GM19099 (cell line): ENCODE results near the gene CENPK.

Experiments used
- POLR2A ChIP-seq: IDR thresholded peaks from 3 replicates; pipeline ENCODE4 v1.6.1; 2011; ENCODE audit warnings: low read depth; ENCODE audit not compliant: insufficient read length; ENCODE audit errors: extremely low read depth

Gene CENPK, protein sequence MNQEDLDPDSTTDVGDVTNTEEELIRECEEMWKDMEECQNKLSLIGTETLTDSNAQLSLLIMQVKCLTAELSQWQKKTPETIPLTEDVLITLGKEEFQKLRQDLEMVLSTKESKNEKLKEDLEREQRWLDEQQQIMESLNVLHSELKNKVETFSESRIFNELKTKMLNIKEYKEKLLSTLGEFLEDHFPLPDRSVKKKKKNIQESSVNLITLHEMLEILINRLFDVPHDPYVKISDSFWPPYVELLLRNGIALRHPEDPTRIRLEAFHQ

DNA sequence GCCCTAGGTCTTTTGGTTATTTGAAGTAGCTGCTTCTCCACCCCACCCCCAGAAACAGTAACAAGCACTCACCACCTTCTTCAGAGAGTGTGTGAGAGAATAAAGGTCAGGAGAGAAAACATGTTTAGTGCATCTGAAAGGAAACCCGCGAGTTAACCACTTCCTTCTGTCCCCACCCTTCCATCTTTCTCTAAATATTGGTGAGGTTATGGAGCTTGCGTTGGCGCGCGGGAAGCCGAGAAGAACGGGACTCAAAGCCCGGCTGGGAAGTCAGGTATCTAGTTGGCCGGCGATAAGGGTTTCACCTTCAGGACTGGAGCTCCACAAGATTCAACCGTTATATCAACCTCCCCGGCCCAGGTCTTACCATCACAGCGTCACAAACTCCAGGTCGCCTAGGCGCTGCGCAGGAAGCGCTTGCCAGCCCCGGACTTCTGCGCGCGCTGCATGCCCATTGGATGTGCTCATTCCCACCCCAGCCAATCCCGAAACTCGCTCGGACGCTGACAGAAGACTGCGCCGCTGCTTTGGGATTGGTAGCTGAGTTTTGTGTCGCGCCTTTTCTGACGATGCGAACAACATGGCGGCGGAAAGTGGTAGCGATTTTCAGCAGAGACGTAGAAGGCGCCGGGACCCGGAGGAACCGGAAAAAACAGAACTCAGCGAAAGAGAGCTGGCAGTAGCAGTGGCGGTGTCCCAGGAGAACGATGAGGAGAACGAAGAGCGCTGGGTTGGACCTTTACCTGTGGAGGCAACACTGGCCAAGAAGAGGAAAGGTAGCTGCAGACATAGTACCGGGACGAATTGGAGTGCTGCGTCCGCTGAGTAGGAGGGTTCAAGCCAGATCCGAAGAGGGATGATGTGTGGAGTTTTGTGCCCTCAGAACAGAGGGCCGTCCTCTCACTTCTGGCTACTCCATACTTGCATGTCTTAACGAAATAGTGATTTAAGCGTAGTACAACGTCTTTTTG, at the start of gene CENPK, which contains the start of gene PPWD1:
Gene CENPK, minus strand, starts transcription at position 438 of the 971 bp plus-strand sequence. CDS start 8,261 bp downstream, outside the sequence.
Gene PPWD1, plus strand, starts transcription at position 566 of the 971 bp plus-strand sequence. Its CDS starts 15 bp downstream, at position 581.
- TF ChIP-seq POLR2A, result peak; percentile 85

DNA sequence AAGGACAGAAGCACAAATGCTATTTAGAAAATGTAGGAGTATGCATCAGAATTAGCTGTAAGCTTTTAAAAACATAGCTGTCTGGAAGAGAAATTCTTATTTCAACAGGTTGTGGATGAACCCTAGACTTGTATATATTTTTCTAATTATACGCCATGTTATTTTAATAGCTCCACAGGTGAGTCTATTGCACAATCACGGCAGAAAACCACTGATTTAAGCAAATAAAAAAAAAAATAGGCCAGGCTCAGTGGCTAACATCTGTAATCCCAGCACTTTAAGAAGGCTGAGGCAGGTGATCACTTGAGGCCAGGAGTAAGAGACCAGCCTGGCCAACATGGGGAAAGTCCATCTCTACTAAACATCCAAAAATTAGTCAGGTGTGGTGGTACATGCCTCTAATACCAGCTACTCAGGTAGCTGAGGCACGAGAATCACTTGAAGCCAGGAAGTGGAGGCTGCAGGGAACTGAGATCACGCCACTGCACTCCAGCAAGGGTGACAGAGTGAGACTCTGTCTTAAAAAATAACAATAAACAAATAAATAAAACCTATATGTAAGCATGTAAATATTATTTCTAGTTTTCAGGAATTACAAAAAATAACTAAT, 49.4 kb upstream of the CENPK start:
- TF ChIP-seq POLR2A, result no peak

DNA sequence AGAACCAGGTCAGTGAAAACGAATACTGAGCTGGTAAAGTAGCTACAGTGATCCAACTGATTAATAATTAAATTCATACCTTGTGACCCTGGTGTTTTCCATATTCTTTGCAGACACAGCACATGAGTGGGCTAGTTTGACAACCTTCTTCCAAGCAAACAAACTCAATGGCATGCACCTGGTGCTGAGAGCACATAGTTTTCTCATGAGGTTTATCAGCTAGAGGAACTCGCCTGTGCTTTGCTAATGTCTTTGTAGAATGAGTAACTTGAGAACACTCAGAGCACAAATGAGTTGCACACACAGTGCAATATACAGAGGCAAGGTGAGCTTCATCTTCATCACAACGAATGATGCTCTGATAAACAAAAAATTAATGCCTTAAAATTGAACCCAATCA, 48.6 kb upstream of the CENPK start:
- TF ChIP-seq POLR2A, result no peak

DNA sequence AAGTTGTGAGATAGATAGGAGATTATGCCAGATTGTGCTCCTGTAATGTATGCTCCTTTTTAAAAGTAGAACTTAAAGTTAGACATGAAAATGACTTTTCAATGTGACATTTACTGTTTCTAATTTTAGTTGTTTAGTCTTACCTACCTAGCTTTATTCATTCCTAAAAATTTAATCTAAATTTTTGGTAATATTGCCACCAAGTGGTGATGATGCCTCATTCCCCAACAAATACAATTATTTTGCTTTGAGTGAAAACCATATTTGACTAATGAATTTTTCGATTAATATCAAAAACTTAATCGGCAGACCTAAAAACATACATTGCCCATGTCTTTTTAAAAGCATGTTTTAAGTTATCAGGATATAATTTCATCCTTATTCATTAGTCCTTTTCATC, 25.7 kb upstream of the CENPK start:
- TF ChIP-seq POLR2A, result no peak

DNA sequence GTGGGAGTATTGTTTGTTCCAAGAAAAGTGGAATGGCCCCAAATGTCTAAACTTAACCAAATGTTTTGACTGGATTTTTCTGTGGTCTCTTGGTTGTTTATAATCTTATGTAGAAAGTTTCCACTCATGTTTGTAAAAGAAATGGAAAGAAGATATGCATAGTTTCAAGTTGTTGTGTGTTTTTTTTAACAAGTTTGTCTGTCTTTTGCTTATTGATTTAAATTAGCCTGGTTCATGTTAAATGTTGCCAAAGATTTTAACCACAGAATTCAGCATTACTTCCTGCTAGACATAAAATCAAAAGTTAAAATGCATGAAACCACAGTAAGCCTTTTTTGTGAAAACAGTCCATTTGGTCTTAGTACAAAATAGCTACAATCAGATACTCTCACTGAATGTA, 14.2 kb upstream of the CENPK start:
- TF ChIP-seq POLR2A, result no peak

DNA sequence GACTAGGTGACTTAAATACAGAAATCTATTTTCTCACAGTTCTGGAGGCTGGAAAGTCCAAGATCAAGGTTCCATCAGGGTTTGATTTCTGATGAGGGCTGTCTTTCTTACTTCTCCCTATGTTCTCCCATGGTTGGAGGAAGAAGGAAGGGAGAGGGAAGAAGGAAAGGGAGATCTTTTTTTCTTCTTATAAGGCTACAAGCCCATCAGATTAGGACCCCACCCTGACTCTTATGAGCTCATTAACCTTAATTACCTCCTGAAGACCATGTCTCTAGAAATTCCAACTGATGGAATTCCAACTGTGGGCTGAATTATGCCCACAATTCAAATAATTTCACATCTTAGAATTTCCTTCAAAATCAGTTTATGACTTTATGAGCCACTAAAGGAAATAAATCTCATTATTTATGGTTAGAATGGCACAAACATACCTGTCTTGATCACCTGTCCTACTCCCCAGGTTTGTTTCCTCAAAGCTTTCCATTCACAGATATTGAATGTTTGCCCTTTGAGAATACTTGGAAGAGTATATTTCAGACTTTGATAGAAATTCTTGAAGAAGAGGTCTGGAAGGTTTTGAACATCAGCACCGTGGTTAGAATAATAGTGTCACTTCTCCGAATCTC, 7.7 kb upstream of the CENPK start:
- TF ChIP-seq POLR2A, result no peak

DNA sequence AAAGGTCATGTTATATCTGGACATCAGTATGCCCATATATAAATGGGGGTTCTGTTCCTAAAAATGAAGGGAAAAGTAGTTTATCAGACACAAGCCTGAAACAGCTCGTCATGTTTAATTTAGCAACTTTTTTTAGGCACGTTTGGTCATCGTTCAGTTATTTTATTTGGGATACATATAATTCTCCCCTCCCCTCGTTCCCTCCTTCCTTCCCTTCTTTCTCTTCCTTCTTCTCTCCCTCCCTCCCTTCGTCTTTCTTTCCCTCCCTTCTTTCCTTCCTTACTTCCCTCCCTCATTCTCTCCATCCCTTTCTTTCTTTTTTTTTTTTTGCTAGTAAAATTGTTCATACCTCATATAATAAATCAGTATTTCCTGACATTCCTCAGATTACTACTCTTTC, 3.5 kb upstream of the CENPK start:
- TF ChIP-seq POLR2A, result no peak

DNA sequence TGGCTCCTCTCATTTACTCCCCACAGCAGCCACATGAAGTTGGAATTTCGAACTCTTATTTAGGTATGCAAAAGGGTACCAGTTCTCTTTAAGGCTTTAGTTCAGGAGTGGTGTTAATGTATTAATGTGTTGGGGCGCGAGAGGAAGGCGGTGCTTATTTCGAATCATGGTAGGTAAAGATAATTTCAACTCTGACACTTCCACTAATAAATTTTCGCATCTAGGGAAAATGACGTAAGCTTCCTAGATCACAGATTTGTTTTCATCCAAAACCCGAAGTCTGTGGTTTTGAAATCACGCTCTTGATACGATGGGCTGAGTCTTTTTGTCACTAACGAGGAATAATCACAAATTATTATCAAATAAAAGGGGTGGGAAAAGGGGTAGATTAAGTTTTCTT, 809 bp upstream of the CENPK start:
- no peak for TF ChIP-seq POLR2A

DNA sequence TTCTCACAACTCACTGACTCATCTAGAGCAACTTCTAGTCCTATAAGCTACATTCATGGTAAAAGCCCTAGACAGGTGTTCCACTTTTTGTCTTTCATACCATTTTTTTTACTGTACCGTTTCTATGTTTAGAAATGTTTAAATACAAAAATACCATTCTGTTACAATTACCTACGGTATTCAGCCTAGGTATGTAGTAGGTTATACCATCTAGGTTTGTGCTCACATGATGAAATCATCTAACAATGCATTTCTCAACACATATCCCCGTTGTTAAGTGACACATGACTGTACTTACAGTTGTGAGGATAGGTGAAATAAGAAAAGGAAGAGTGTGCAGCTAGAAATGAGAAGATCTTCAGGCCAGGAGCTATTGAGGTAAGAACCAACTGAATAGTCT, 6.2 kb downstream of the CENPK start:
- no peak for TF ChIP-seq POLR2A

DNA sequence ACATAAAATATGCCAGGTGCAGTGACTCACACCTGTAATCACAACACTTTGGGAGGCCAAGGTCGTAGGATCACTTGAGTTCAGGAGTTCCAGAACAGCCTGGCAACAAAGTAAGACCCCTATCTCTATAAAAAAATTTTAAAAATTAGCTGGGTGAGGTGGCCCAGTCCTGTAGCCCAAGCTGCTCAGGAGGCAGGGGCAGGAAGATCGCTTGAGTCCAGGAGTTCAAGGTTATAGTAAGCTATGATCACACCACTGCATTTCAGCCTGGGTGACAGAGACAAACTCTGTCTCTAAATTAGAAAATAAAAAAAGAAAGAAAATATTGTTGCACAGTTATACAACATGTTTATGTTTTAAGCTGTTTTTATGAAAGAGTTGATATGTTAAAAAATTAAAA, 6.8 kb downstream of the CENPK start:
- no peak for TF ChIP-seq POLR2A

DNA sequence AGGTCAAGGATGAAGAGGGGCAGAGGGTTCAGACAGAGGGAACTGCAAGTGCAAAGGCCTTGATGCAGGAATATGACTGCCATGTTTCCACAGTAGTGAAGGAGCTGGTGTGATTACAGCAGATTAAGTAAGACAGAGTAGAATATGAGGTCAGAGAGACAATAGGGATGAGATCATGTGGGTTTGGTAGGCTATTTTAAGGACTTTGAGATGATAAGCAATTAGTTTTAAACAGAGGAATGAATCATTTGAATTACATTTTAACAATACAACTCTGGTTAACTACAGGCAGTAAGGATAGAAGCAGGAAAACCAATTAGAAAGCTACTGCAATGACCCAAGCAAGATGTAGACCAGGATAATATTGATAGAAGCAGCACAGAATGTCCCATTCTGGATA, 7.7 kb downstream of the CENPK start:
- no peak for TF ChIP-seq POLR2A

DNA sequence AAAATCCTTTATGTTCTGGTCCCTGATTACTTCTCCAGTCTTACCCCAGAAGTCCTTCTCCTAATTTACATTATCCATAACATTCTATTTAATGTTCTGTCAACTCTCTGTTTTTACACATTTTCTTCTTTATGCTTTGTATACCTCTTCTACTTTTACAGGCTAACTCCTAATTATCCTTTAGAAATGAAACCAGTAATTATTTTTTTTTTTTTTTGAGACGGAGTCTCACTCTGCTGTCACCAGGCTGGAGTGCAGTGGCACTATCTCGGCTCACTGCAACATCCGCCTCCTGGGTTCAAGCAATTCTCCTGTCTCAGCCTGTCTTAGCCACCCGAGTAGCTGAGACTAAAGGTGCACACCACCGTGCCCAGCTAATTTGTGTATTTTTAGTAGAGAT, 9.0 kb downstream of the CENPK start:
- TF ChIP-seq POLR2A, result no peak

DNA sequence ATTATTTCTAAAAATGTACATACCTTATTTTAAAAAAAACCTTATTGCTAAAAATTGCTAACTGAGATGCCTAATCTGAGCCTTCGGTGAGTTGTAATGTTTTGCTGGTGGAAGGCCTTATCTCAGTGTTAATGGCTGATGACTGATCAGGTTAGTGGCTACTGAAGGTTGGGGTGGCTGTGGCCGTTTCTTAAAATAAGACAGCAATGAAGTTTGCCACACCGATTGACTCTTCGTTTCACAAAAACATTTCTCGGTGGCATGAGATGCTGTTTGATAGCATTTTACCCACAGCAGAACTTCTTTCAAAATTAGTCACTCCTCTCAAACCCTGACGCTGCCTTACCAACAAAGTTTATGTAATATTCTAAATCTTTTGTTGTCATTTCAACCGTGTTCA, 14.7 kb downstream of the CENPK start:
- no peak for TF ChIP-seq POLR2A

DNA sequence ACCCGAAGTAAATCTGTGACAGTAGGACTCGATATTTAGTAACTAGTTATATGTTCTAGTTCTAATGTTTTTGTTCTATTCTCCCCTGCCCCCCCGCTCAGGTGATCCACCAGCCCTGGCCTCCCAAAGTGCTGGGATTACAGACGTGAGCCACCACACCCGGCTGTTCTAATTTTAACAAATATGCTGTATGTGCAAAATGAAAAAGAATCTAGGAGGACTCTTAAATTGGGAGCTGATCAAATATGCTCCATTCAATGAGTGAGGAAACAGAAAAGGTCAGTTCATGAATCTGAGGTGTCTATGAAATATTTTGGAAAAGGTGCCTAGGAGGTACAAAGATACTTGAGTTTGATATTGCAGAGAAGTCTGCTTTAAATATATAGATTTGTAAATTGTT, 16.8 kb downstream of the CENPK start:
- no peak for TF ChIP-seq POLR2A

DNA sequence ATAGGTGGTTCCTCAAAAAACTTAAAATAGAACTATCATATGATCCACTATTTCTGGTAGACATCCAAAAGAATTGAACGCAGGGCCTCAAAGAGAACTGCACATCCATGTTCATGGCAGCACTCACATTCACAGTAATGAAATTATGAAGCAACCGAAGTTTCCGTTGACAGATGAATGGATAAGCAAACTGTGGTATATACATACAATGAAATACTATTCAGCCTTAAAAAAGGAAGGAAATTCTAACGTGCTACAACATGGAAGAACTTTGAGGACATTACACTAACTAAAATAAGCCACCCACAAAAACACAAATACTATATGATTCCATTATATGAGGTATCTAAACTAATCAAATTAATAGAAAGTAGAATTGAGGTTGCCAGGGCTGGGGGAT, 18.5 kb downstream of the CENPK start:
- no peak for TF ChIP-seq POLR2A
